ENCODE results near the gene IGIP.

IGIP gene

GRCh38 chr5:140111859-140112551, 13.7 kb upstream of the IGIP start:
- no peak for DNase-seq

GRCh38 chr5:140112685-140113179, 13.0 kb upstream of the IGIP start:
- DNase-seq = no peak

- peak; percentile 38 for DNase-seq
Measured at GRCh38 chr5:140113180-140113698, 12.5 kb upstream of the IGIP start.

- DNase-seq = peak; percentile 97
Measured at GRCh38 chr5:140113699-140114263, 12.0 kb upstream of the IGIP start, which contains the start of gene PURA. Gene PURA, plus strand, starts transcription at chr5:140114109. Its CDS starts 73 bp downstream, at chr5:140114182.

- DNase-seq = peak; percentile 60
Measured at GRCh38 chr5:140114341-140115185, 11.2 kb upstream of the IGIP start.

- DNase-seq = no peak
Measured at GRCh38 chr5:140115186-140115500, 10.6 kb upstream of the IGIP start.

- DNase-seq = no peak
Measured at GRCh38 chr5:140116716-140117115, 9.0 kb upstream of the IGIP start.

- DNase-seq = no peak
Measured at GRCh38 chr5:140117523-140117922, 8.2 kb upstream of the IGIP start.

- no peak for DNase-seq
Measured at GRCh38 chr5:140118302-140118936, 7.3 kb upstream of the IGIP start.

- DNase-seq = no peak
Measured at GRCh38 chr5:140126315-140127012, 727 bp downstream of the IGIP start.

- DNase-seq = no peak
Measured at GRCh38 chr5:140128376-140128775, 2.6 kb downstream of the IGIP start.

GRCh38 chr5:140130949-140131733, 5.4 kb downstream of the IGIP start:
- DNase-seq = no peak

- peak; percentile 43 for DNase-seq
Measured at GRCh38 chr5:140131967-140132409, 6.3 kb downstream of the IGIP start.

GRCh38 chr5:140133514-140134167, 7.9 kb downstream of the IGIP start:
- DNase-seq = no peak

GRCh38 chr5:140134277-140134935, 8.7 kb downstream of the IGIP start:
- DNase-seq = no peak

- DNase-seq = no peak
Measured at GRCh38 chr5:140135127-140135526, 9.4 kb downstream of the IGIP start.

- DNase-seq = no peak
Measured at GRCh38 chr5:140136624-140137023, 10.9 kb downstream of the IGIP start.

GRCh38 chr5:140140435-140140834, 14.7 kb downstream of the IGIP start:
- no peak for DNase-seq

- no peak for DNase-seq
Measured at GRCh38 chr5:140141241-140141640, 15.5 kb downstream of the IGIP start.

GRCh38 chr5:140142246-140142645, 16.5 kb downstream of the IGIP start:
- no peak for DNase-seq

Data from stimulated activated CD4-positive, alpha-beta T cell treated with anti-CD3 and anti-CD28 coated beads, Interleukin-15, amount 100 ng/mL, for 24 hours (primary cell).